GM12873 (cell line): ENCODE data around the gene ATP6V0D1.
A peak's percentile ranks its signal among the peaks of the same experiment; 100 is the strongest.

ENCODE experiments used
- CTCF ChIP-seq: IDR thresholded peaks from 2 replicates; pipeline ENCODE4 v1.5.1; 2012; ENCODE audit warnings: low read depth, mild to moderate bottlenecking, moderate library complexity, low read length, control low read depth; ENCODE audit not compliant: insufficient read depth; ENCODE audit errors: missing control alignments

Gene ATP6V0D1

GRCh38 chr16:67428146-67428731, 52.7 kb downstream of the ATP6V0D1 start:
- peak; percentile 96 for TF ChIP-seq CTCF

- no peak for TF ChIP-seq CTCF
Observed at GRCh38 chr16:67426950-67427349, 54.0 kb downstream of the ATP6V0D1 start.

GRCh38 chr16:67426022-67426421, 54.9 kb downstream of the ATP6V0D1 start:
- no peak for TF ChIP-seq CTCF

- TF ChIP-seq CTCF: no peak
Observed at GRCh38 chr16:67425580-67425979, 55.4 kb downstream of the ATP6V0D1 start.

GRCh38 chr16:67425061-67425460, 55.9 kb downstream of the ATP6V0D1 start:
- no peak for TF ChIP-seq CTCF

GRCh38 chr16:67424261-67424615, 56.7 kb downstream of the ATP6V0D1 start:
- no peak for TF ChIP-seq CTCF

- TF ChIP-seq CTCF: no peak
Observed at GRCh38 chr16:67423611-67424260, 57.2 kb downstream of the ATP6V0D1 start.
